ENCODE measurements around the gene C11orf91. TPM values are rescaled to one million over a fixed set of nuclear protein-coding genes. Genes with fewer than 3 reads are reported as not detected.
A peak's percentile ranks its signal among the peaks of the same experiment; 100 is the strongest.

Gene C11orf91
- total and polyA plus RNA-seq, 2 donors (not counting 3 experiments of a cell fraction or from before 2014, with no cell fraction given), result 0.94 to 2.1 TPM

GRCh38 chr11:33712436-33712835 is 11.8 kb upstream of the C11orf91 start:
- Histone ChIP-seq H3K9ac (replicated peaks; ENCODE audit: extremely low read depth, insufficient read depth, low read length) (no peak overlapping the region), H3K4me1 (ENCODE audit: control insufficient read depth, extremely low read depth, insufficient read depth, low read length) (peaks cover 41% of the 10 kb centered on the region), H3K36me3 (ENCODE audit: control insufficient read depth in 2 of 2, extremely low read depth in 1 of 2, insufficient read depth in 2 of 2, low read length in 2 of 2) (peaks cover 28 to 45% of the 10 kb centered on the region in 2 experiments), H3K9me3 (replicated peaks; ENCODE audit: control insufficient read depth, insufficient read depth, low read length) (no peaks in the 10 kb centered on the region), H2AFZ (ENCODE audit: low read depth, low read length) (no peak overlapping the region), H3K9me1 (replicated peaks; ENCODE audit: control insufficient read depth, extremely low read depth, insufficient read depth, low read length) (no peaks in the 10 kb centered on the region), H3K4me3 (replicated peaks in 1 of 3; ENCODE audit: insufficient read depth in 1 of 3, low read depth in 1 of 3, low read length in 3 of 3) (no peak overlapping the region), H3K79me2 (ENCODE audit: control insufficient read depth, insufficient read depth, low read length) (peaks cover 96% of the 10 kb centered on the region), H3K27me3 (ENCODE audit: control insufficient read depth in 2 of 2, insufficient read depth in 2 of 2, low read length in 2 of 2) (no peaks in the 10 kb centered on the region), H4K20me1 (replicated peaks; ENCODE audit: control insufficient read depth, extremely low read depth, insufficient read depth, low read length) (no peaks in the 10 kb centered on the region), H3K4me2 (ENCODE audit: insufficient read depth, low read length) (no peak overlapping the region), H3K27ac (ENCODE audit: insufficient read depth, low read depth, low read length) (no peak overlapping the region)
- ChIA-PET CTCF (interaction anchor here (13.8 kb wide), 1 partner anchor 29 kb away, joined by 254 read pairs; no protein-coding TSS in a partner anchor), POLR2A (no interaction called here)
- DNase-seq (ENCODE audit: low read depth, low spot score) (no peak), FAIRE-seq (no peak)
- dilution Hi-C loops (cut with MboI; ENCODE audit: extremely low pct_ligation_motif_present, low sequenced_read_pairs), result no loop called here
- intact Hi-C loops (cut with micrococcal nuclease), result no loop called here
- TF ChIP-seq POLR2A (IDR thresholded peaks at IDR 0.05; ENCODE audit: low read depth, low read length) (no peak), EZH2 (IDR thresholded peaks at IDR 0.05; ENCODE audit: borderline replicate concordance, low read depth, low read length, severe bottlenecking) (no peak), CTCF (IDR thresholded peaks at IDR 0.05; ENCODE audit: extremely low read depth in 1 of 2, insufficient read depth in 1 of 2, low read depth in 1 of 2, low read length in 2 of 2) (no peak)
- no TSS peak for BruUV-seq (replicated peaks)

- Histone ChIP-seq H3K4me2 (ENCODE audit: insufficient read depth, low read length) (no peak overlapping the region), H3K27ac (ENCODE audit: insufficient read depth, low read depth, low read length) (no peak overlapping the region), H3K79me2 (ENCODE audit: control insufficient read depth, insufficient read depth, low read length) (peaks cover 88% of the 10 kb centered on the region), H2AFZ (ENCODE audit: low read depth, low read length) (no peak overlapping the region), H3K9ac (replicated peaks; ENCODE audit: extremely low read depth, insufficient read depth, low read length) (no peak overlapping the region), H3K9me3 (replicated peaks; ENCODE audit: control insufficient read depth, insufficient read depth, low read length) (no peaks in the 10 kb centered on the region), H3K4me1 (ENCODE audit: control insufficient read depth, extremely low read depth, insufficient read depth, low read length) (peaks cover 56% of the 10 kb centered on the region), H4K20me1 (replicated peaks; ENCODE audit: control insufficient read depth, extremely low read depth, insufficient read depth, low read length) (no peaks in the 10 kb centered on the region), H3K27me3 (ENCODE audit: control insufficient read depth in 2 of 2, insufficient read depth in 2 of 2, low read length in 2 of 2) (no peaks in the 10 kb centered on the region), H3K4me3 (replicated peaks in 1 of 3; ENCODE audit: insufficient read depth in 1 of 3, low read depth in 1 of 3, low read length in 3 of 3) (no peak overlapping the region), H3K9me1 (replicated peaks; ENCODE audit: control insufficient read depth, extremely low read depth, insufficient read depth, low read length) (no peaks in the 10 kb centered on the region), H3K36me3 (ENCODE audit: control insufficient read depth in 2 of 2, extremely low read depth in 1 of 2, insufficient read depth in 2 of 2, low read length in 2 of 2) (peaks cover 27 to 46% of the 10 kb centered on the region in 2 experiments)
- ChIA-PET POLR2A (interaction anchor here (1.4 kb wide), 1 partner anchor 15 kb away, joined by 3 read pairs; no protein-coding TSS in a partner anchor), CTCF (interaction anchor here (0.7 to 13.8 kb wide), 4 partner anchors 9 to 32 kb away, joined by 3 to 254 read pairs (median 4); partner anchors contain the start of genes C11orf91 and CD59)
- dilution Hi-C loops (cut with MboI; ENCODE audit: extremely low pct_ligation_motif_present, low sequenced_read_pairs), result no loop called here
- no peak for TF ChIP-seq JUN (IDR thresholded peaks at IDR 0.05; ENCODE audit: borderline replicate concordance, insufficient read depth, insufficient read length, low read depth)
- peak; percentile 9 for TF ChIP-seq POLR2AphosphoS5 (IDR thresholded peaks at IDR 0.05; ENCODE audit: insufficient read depth, low read depth, low read length)
- TF ChIP-seq POLR2A (IDR thresholded peaks at IDR 0.05; ENCODE audit: low read depth, low read length), result peak; percentile 54
- FAIRE-seq, result no peak
- no peak for DNase-seq (ENCODE audit: low read depth, low spot score)
- intact Hi-C loops (cut with micrococcal nuclease), result no loop called here
- no TSS peak for BruUV-seq (replicated peaks)
These were observed 8.8 kb upstream of the C11orf91 start for GRCh38 chr11:33709466-33709865.

Measured in endothelial cell of umbilical vein (primary cell).